Endothelial cell (in vitro differentiated cells): ENCODE data around the gene SERPINA6. TPM values are rescaled to one million over a fixed set of nuclear protein-coding genes. Genes with fewer than 3 reads are reported as not detected.

ENCODE experiments used
- DNase-seq: peaks from one replicate; pipeline ENCODE4 v3.0.0; 2021; ENCODE audit warnings: low spot score
- H3K27ac Mint-ChIP-seq: one replicate; pipeline ENCODE4 v1.8.0; 2021; ENCODE audit warnings: mixed read lengths, inconsistent platforms; ENCODE audit not compliant: unreplicated experiment
- H3K27me3 Mint-ChIP-seq: one replicate; pipeline ENCODE4 v1.8.0; 2021; ENCODE audit warnings: mild to moderate bottlenecking, moderate library complexity, mixed read lengths, inconsistent platforms; ENCODE audit not compliant: unreplicated experiment
- H3K36me3 Mint-ChIP-seq: one replicate; pipeline ENCODE4 v1.8.0; 2021; ENCODE audit warnings: mild to moderate bottlenecking, low read depth, mixed read lengths, inconsistent platforms; ENCODE audit not compliant: unreplicated experiment
- H3K4me1 Mint-ChIP-seq: one replicate; pipeline ENCODE4 v1.8.0; 2021; ENCODE audit warnings: mild to moderate bottlenecking, mixed read lengths, inconsistent platforms; ENCODE audit not compliant: unreplicated experiment
- H3K4me3 Mint-ChIP-seq: one replicate; pipeline ENCODE4 v1.8.0; 2021; ENCODE audit warnings: mild to moderate bottlenecking, mixed read lengths, inconsistent platforms; ENCODE audit not compliant: unreplicated experiment
- H3K9me3 Mint-ChIP-seq: one replicate; pipeline ENCODE4 v1.8.0; 2021; ENCODE audit warnings: mixed read lengths, inconsistent platforms; ENCODE audit not compliant: unreplicated experiment
- total RNA-seq: library from RNA; stranded (reverse); fragmentation: NEBNext Ultra II Directional; extraction: Animal tissue kit (Norgen Biotek cat#: 25700); gene quantifications from one replicate; pipeline ENCODE4 v1.2.1, GENCODE V29; 2021; ENCODE audit not compliant: unreplicated experiment
- TF ChIP-seq, protein P1 (sequence below): fragments of 200-600 bp; sonication (generic); IDR thresholded peaks from one replicate; pipeline ENCODE4 v1.5.0; 2021; ENCODE audit warnings: antibody characterized with exemption; ENCODE audit not compliant: unreplicated experiment

Gene SERPINA6
- total RNA-seq, 1 donor from 2014 or later = not detected

- no peaks in the 10 kb centered on the region for H3K4me1 Mint-ChIP-seq
- H3K27ac Mint-ChIP-seq = no peak overlapping the region
- H3K9me3 Mint-ChIP-seq = no peaks in the 10 kb centered on the region
- TF ChIP-seq, protein P1, sequence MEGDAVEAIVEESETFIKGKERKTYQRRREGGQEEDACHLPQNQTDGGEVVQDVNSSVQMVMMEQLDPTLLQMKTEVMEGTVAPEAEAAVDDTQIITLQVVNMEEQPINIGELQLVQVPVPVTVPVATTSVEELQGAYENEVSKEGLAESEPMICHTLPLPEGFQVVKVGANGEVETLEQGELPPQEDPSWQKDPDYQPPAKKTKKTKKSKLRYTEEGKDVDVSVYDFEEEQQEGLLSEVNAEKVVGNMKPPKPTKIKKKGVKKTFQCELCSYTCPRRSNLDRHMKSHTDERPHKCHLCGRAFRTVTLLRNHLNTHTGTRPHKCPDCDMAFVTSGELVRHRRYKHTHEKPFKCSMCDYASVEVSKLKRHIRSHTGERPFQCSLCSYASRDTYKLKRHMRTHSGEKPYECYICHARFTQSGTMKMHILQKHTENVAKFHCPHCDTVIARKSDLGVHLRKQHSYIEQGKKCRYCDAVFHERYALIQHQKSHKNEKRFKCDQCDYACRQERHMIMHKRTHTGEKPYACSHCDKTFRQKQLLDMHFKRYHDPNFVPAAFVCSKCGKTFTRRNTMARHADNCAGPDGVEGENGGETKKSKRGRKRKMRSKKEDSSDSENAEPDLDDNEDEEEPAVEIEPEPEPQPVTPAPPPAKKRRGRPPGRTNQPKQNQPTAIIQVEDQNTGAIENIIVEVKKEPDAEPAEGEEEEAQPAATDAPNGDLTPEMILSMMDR = no peak
- no peak for DNase-seq
- no peak overlapping the region for H3K4me3 Mint-ChIP-seq
- no peaks in the 10 kb centered on the region for H3K27me3 Mint-ChIP-seq
- H3K36me3 Mint-ChIP-seq = no peaks in the 10 kb centered on the region
Observed at GRCh38 chr14:94360945-94361565, 37.9 kb upstream of the SERPINA6 start.

DNA sequence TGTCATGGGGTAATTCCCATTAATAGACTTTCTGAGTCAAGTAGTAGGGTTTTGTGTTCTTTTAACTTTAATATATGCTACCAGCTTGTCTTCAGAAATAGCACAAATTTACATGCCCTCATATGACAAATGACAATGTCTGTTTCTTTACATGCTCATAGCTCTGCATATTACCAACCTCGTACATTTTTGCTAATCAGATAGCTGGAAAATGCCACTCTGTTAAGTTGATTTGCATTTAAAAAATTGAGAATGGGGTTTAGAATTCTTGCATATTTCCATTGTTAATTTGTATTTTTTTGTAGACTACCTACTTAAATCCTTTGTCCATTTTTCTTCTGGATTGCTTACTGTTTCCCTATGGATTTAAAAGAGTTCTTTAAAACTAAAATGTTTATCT is 34.0 kb upstream of the SERPINA6 start:
- DNase-seq = no peak
- Mint-ChIP-seq H3K27ac (no peak overlapping the region), H3K4me3 (no peak overlapping the region), H3K4me1 (no peaks in the 10 kb centered on the region), H3K36me3 (no peaks in the 10 kb centered on the region), H3K27me3 (peaks cover under 1% of the 10 kb centered on the region), H3K9me3 (no peaks in the 10 kb centered on the region)
- TF ChIP-seq, protein P1 = no peak

DNA sequence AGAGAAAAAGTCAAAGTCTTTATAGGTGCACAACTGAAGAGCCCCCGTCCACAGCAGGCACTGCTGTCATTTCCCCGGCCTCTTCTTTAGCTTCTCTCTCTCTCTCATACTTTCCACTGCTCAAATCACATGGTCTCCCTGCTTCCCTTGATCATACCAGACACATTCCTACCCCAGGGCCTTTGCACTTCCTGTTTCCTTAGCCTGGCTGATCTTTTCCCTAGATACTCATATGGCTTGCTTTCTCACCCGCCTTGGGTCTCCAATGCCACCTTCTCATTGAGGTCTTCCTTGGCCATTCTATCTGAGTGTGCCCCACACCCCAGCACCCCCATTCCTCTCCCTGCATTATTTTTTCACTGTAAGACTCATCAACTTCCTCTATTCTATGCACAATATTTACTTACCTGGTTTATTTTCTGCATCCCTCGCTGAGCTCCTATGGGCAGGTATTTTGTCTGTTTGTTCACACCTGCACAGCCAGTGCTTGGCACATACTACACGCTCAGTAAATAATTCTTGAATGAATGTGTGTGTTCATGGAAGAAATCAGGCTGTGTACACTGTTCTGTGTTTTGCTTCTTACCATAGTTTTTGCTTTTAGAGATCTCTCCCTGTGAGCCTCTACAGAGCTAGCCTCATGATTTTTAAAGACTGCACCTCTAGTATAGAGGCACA is 33.4 kb upstream of the SERPINA6 start:
- peaks cover 1% of the 10 kb centered on the region for H3K27me3 Mint-ChIP-seq
- H3K36me3 Mint-ChIP-seq = no peaks in the 10 kb centered on the region
- H3K9me3 Mint-ChIP-seq = no peaks in the 10 kb centered on the region
- no peaks in the 10 kb centered on the region for H3K4me1 Mint-ChIP-seq
- DNase-seq = no peak
- no peak overlapping the region for H3K4me3 Mint-ChIP-seq
- no peak overlapping the region for H3K27ac Mint-ChIP-seq
- TF ChIP-seq, protein P1 = no peak

DNA sequence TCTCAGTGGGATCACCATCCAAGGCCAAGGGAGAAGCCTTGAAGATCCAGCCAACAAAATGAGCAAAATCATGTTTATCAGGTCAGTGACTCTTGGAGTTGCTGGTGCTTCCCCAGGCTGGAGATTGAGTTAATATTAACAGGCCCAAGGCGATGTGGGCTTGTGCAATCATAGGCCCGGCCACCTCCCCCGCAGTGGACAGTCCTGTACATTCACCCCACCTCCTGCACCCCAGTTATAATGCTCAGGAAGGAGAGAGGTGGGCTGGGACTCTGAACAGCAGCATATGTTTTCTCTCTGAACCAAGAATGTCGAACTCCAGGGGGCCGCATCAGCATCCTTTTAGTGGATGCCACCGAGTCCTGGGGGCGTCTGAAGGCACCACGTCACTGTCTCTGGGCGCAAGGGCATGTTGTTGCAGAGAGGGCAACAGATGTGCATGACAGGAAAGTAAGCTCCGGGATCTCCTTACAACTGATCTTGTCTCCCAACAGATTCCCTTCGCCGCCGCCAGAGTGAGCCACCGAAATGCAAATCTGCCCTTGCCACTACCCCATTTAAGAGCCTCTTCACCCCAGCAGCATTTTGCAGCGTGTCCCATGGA is 32.2 kb upstream of the SERPINA6 start:
- no peak overlapping the region for H3K27ac Mint-ChIP-seq
- TF ChIP-seq, protein P1 = no peak
- no peak overlapping the region for H3K4me3 Mint-ChIP-seq
- H3K9me3 Mint-ChIP-seq = no peaks in the 10 kb centered on the region
- peak; percentile 22 for DNase-seq
- H3K36me3 Mint-ChIP-seq = no peaks in the 10 kb centered on the region
- H3K27me3 Mint-ChIP-seq = peaks cover 1% of the 10 kb centered on the region
- no peaks in the 10 kb centered on the region for H3K4me1 Mint-ChIP-seq
